GM12878 (cell line): ENCODE measurements around the gene SEMA3B. TPM values are rescaled to one million over a fixed set of nuclear protein-coding genes. Genes with fewer than 3 reads are reported as not detected.
A peak's percentile ranks its signal among the peaks of the same experiment; 100 is the strongest.

Experiments used
- ATAC-seq: fragments of 200-7000 bp; cut with Tn5 transposase; 3 replicates; pipeline ENCODE4 v1.9.1; 2020; ENCODE audit warnings: mild to moderate bottlenecking, moderate library complexity
- BruUV-seq: library from RNA; stranded (reverse); fragments of 400-500 nt; replicated peaks from 2 replicates; lab custom pipeline; 2021; lab: Mats Ljungman, UMichigan
- CTCF ChIA-PET: fragments of 300-600 bp; sonication (Branson Sonifier 250); formaldehyde crosslinking; extraction: SDS; loops from one replicate; lab custom pipeline; 2021; ENCODE audit warnings: inconsistent platforms; lab: Yijun Ruan, JAX
- POLR2A ChIA-PET: fragments of 350-600 bp; formaldehyde crosslinking; extraction: SDS; loops from one replicate; lab custom pipeline; 2021; ENCODE audit warnings: inconsistent platforms; lab: Charles Lee
- RAD21 ChIA-PET: fragments of 300-600 bp; sonication (Branson Sonifier 250); formaldehyde crosslinking; loops from one replicate; lab custom pipeline; 2023; ENCODE audit warnings: antibody characterized with exemption; ENCODE audit not compliant: unreplicated experiment; lab: Charles Lee
- SMC1A ChIA-PET: fragments of 300-600 bp; sonication (Branson Sonifier 250); formaldehyde crosslinking; loops from one replicate; lab custom pipeline; 2023; ENCODE audit not compliant: unreplicated experiment, uncharacterized antibody; lab: Charles Lee
- DNase-seq: peaks from one replicate; pipeline ENCODE4 v3.0.0-alpha.2; 2011; ENCODE audit warnings: low read depth, low spot score
- FAIRE-seq: peaks from 3 replicates; lab custom pipeline; 2011; peaks lifted over from hg19 to GRCh38; lab: Jason Lieb, UNC
- H2AFZ ChIP-seq: 2 replicates; pipeline ENCODE4 v1.6.0; 2011; ENCODE audit warnings: low read depth, low read length, control low read depth; ENCODE audit not compliant: control insufficient read depth
- H3K27ac ChIP-seq: 2 replicates; pipeline ENCODE4 v1.5.1; 2011; ENCODE audit warnings: control low read depth; ENCODE audit not compliant: control insufficient read depth, insufficient read depth
- H3K27me3 ChIP-seq, 2 experiments: replicated peaks in 1 of 2; 2 replicates each; pipeline versions ENCODE4 v1.6.0 to v1.6.1; 2011; ENCODE audit warnings: low read length in 1 of 2; ENCODE audit not compliant: control insufficient read depth in 2 of 2, insufficient read depth in 2 of 2
- H3K36me3 ChIP-seq, 2 experiments: 2 replicates each; pipeline ENCODE4 v1.5.1; 2011; ENCODE audit warnings: low read length in 1 of 2; ENCODE audit not compliant: control insufficient read depth in 2 of 2, insufficient read depth in 2 of 2
- H3K4me1 ChIP-seq: 2 replicates; pipeline ENCODE4 v1.6.1; 2011; ENCODE audit warnings: mild to moderate bottlenecking, low read length, moderate library complexity, mixed read lengths; ENCODE audit not compliant: control insufficient read depth, insufficient read depth
- H3K4me2 ChIP-seq: 2 replicates; pipeline ENCODE4 v1.6.0; 2011; ENCODE audit warnings: control low read depth; ENCODE audit not compliant: control insufficient read depth, insufficient read depth
- H3K4me3 ChIP-seq: fragments of 200-600 bp; sonication (generic); 2 replicates; pipeline ENCODE4 v1.5.1; 2016
- H3K79me2 ChIP-seq: 2 replicates; pipeline ENCODE4 v1.6.0; 2011; ENCODE audit warnings: low read length; ENCODE audit not compliant: control insufficient read depth, insufficient read depth
- H3K9ac ChIP-seq: 2 replicates; pipeline ENCODE4 v1.8.0; 2011; ENCODE audit warnings: low read length, control low read depth, mixed read lengths; ENCODE audit not compliant: control insufficient read depth, insufficient read depth
- H3K9me3 ChIP-seq: replicated peaks from 3 replicates; pipeline ENCODE4 v1.5.1; 2011; ENCODE audit warnings: mild to moderate bottlenecking, low read length; ENCODE audit not compliant: control insufficient read depth, insufficient read depth
- H4K20me1 ChIP-seq: 2 replicates; pipeline ENCODE4 v1.6.0; 2011; ENCODE audit not compliant: control insufficient read depth, insufficient read depth
- CREB1 ChIP-seq: IDR thresholded peaks from 2 replicates; pipeline ENCODE4 v1.6.1; 2012; ENCODE audit warnings: low read depth, mild to moderate bottlenecking, inconsistent platforms
- MYC ChIP-seq: IDR thresholded peaks from 2 replicates; pipeline ENCODE4 v1.6.1; 2011; ENCODE audit warnings: mild to moderate bottlenecking, low read length, moderate library complexity, inconsistent platforms; ENCODE audit not compliant: insufficient read depth, insufficient replicate concordance, insufficient read length, severe bottlenecking
- POLR2A ChIP-seq: IDR thresholded peaks from 2 replicates; pipeline ENCODE4 v1.6.1; 2011; ENCODE audit warnings: low read depth, mild to moderate bottlenecking, low read length
- SUZ12 ChIP-seq: fragments of 200-600 bp; sonication (generic); IDR thresholded peaks from one replicate; pipeline ENCODE4 v1.6.1; 2018; ENCODE audit warnings: antibody characterized with exemption, mild to moderate bottlenecking; ENCODE audit not compliant: unreplicated experiment
- WGBS: methylation state at CpG from one replicate; pipeline ENCODE4 v1.1.6; 2016; ENCODE audit warnings: low lambda C conversion rate; ENCODE audit not compliant: insufficient replicate concordance, insufficient coverage; ENCODE audit errors: missing lambda C conversion rate; 5-methylcytosine and 5-hydroxymethylcytosine counted together
- in situ Hi-C: fragments of 300-500 bp; cut with MboI; formaldehyde crosslinking; loops from 9 replicates; pipeline ENCODE4 v1.14.3; 2018; ENCODE audit warnings: mixed read lengths
- intact Hi-C: fragments of 100-400 bp; cut with micrococcal nuclease; formaldehyde crosslinking; loops from one replicate; pipeline ENCODE4 v1.14.2; 2022; ENCODE audit not compliant: unreplicated experiment
- polyA plus RNA-seq, 11 experiments: library from polyadenylated mRNA; depleted of rRNA in 4 of 11; unstranded in 6 of 11; stranded (reverse) in 5 of 11; fragments of >200 nt; fragmentation: Nextera tagmentation in 4 of 11; fragmentation: Illumina TruSeq in 1 of 11; extraction: Ambion mirVana in 4 of 11; extraction: Trizol in 1 of 11; gene quantifications; 1 replicate in 1 of 11; 2 replicates in 10 of 11; pipeline versions ENCODE4 v1.2.1 to v1.2.3, GENCODE V29; 2011 to 2016; ENCODE audit warnings: inconsistent platforms in 2 of 11, missing spikeins in 2 of 11, low read depth in 1 of 11
- total RNA-seq, 4 experiments: library from RNA; depleted of rRNA in 3 of 4; stranded (reverse); fragments of >200 nt in 3 of 4; fragmentation: Illumina TruSeq in 1 of 4; extraction: Trizol in 1 of 4; gene quantifications; 2 replicates each; pipeline versions ENCODE4 v1.2.1 to v1.2.3, GENCODE V29; 2013 to 2021

The SEMA3B gene
- total and polyA plus RNA-seq, 10 of the 15 experiments (the other 5 are each of a cell fraction or from before 2014, with no cell fraction given): 0.06 to 0.59 (median 0.14) TPM; not detected in 2

GRCh38 chr3:50275141-50275995 is 6.4 kb downstream of the SEMA3B start (continued):
- no peak for TF ChIP-seq POLR2A
- no peak for TF ChIP-seq MYC

DNA sequence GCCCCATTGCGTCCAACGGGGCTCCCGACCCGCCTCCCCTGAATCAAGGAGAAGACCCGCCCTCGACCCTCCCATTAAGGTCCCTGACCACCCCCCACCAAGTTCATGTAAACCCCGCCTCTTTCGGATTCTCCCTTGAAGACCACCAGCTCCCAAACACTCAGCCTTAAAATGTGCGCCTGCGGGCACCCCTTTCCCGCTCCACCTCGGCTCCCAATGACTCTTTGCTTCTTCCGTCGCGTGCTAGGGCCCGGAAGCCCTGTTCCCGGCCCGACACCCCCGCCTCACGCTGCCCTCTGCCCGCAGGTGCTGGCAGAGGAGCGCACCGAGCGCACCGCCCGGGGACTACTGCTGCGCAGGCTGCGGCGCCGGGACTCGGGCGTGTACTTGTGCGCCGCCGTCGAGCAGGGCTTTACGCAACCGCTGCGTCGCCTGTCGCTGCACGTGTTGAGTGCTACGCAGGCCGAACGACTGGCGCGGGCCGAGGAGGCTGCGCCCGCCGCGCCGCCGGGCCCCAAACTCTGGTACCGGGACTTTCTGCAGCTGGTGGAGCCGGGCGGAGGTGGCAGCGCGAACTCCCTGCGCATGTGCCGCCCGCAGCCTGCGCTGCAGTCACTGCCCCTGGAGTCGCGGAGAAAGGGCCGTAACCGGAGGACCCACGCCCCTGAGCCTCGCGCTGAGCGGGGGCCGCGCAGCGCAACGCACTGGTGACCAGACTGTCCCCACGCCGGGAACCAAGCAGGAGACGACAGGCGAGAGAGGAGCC is 7.2 kb downstream of the SEMA3B start:
- H3K36me3 ChIP-seq: no peaks in the 10 kb centered on the region
- no peak overlapping the region for H3K4me2 ChIP-seq
- WGBS: 19% methylated on average over 76 of the region's 79 CpGs
- ATAC-seq: no peak
- H2AFZ ChIP-seq: no peak overlapping the region
- peaks cover 6% of the 10 kb centered on the region for H3K4me1 ChIP-seq
- intact Hi-C loops (no loop called here), in situ Hi-C loops (no loop called here)
- no peak for DNase-seq
- ChIA-PET POLR2A (no interaction called here), CTCF (interaction anchor here (1.4 kb wide), 1 partner anchor 48 kb away, joined by 5 read pairs; no protein-coding TSS in a partner anchor), SMC1A (no interaction called here), RAD21 (interaction anchor here (0.6 kb wide), 2 partner anchors 62 to 337 kb away, joined by 3 to 6 read pairs; no protein-coding TSS in a partner anchor)
- peaks cover 7 to 8% of the 10 kb centered on the region in 2 experiments; a peak in 3 of 4 replicates for H3K27me3 ChIP-seq
- H3K9ac ChIP-seq: no peak overlapping the region
- H3K9me3 ChIP-seq: no peaks in the 10 kb centered on the region
- no peak for FAIRE-seq
- BruUV-seq: no TSS peak
- no peak overlapping the region for H3K4me3 ChIP-seq
- no peaks in the 10 kb centered on the region for H4K20me1 ChIP-seq
- TF ChIP-seq SUZ12 (peak; percentile 31), CREB1 (no peak)
- H3K79me2 ChIP-seq: no peaks in the 10 kb centered on the region
- H3K27ac ChIP-seq: no peak overlapping the region
